ENCODE results near the gene SERINC3. TPM values are rescaled to one million over a fixed set of nuclear protein-coding genes. Genes with fewer than 3 reads are reported as not detected.

The SERINC3 gene
- total RNA-seq, 1 donor from 2014 or later = 42.9 TPM

- peaks cover 57% of the 10 kb centered on the region for H3K4me1 Mint-ChIP-seq
- H3K27ac Mint-ChIP-seq = peak overlapping the region; percentile 91
- H3K27me3 Mint-ChIP-seq (ENCODE audit: low read depth) = no peaks in the 10 kb centered on the region
- no peak overlapping the region for H3K4me3 Mint-ChIP-seq
- no peaks in the 10 kb centered on the region for H3K9me3 Mint-ChIP-seq
- TF ChIP-seq, protein P1, sequence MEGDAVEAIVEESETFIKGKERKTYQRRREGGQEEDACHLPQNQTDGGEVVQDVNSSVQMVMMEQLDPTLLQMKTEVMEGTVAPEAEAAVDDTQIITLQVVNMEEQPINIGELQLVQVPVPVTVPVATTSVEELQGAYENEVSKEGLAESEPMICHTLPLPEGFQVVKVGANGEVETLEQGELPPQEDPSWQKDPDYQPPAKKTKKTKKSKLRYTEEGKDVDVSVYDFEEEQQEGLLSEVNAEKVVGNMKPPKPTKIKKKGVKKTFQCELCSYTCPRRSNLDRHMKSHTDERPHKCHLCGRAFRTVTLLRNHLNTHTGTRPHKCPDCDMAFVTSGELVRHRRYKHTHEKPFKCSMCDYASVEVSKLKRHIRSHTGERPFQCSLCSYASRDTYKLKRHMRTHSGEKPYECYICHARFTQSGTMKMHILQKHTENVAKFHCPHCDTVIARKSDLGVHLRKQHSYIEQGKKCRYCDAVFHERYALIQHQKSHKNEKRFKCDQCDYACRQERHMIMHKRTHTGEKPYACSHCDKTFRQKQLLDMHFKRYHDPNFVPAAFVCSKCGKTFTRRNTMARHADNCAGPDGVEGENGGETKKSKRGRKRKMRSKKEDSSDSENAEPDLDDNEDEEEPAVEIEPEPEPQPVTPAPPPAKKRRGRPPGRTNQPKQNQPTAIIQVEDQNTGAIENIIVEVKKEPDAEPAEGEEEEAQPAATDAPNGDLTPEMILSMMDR (IDR thresholded peaks at IDR 0.05; ENCODE audit: unreplicated experiment) = no peak
- H3K36me3 Mint-ChIP-seq = no peaks in the 10 kb centered on the region
- DNase-seq (ENCODE audit: low spot score in 2 of 2, unreplicated experiment in 2 of 2) = no peak
Measured at GRCh38 chr20:44552568-44552949, 30.7 kb upstream of the SERINC3 start.

DNA sequence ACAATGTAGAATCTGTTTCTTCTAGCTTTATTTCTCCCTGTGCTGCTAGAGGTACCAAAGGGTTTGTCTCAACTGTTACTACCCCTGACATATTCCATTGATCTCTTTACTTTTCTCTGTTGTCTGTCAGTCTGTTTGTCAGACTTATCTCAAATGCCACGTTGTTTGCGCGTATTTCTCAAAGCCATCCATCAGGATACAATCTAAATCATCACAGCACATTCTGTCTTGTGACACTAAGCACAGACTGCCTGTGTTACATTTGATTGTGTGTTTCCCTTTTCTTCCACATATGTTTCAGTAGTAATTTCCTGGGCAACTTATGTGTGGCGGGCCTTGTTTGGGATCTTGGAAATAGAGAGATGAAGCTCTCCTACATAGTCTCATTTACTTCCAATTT, 30.2 kb upstream of the SERINC3 start:
- Mint-ChIP-seq H3K27me3 (ENCODE audit: low read depth) (no peaks in the 10 kb centered on the region), H3K27ac (peak overlapping the region; percentile 91), H3K4me1 (peaks cover 62% of the 10 kb centered on the region), H3K36me3 (no peaks in the 10 kb centered on the region), H3K9me3 (no peaks in the 10 kb centered on the region), H3K4me3 (no peak overlapping the region)
- TF ChIP-seq, protein P1 (IDR thresholded peaks at IDR 0.05; ENCODE audit: unreplicated experiment) = no peak
- no peak for DNase-seq (ENCODE audit: low spot score in 2 of 2, unreplicated experiment in 2 of 2)

- no peaks in the 10 kb centered on the region for H3K36me3 Mint-ChIP-seq
Measured at GRCh38 chr20:44549123-44549522, 27.3 kb upstream of the SERINC3 start.

DNA sequence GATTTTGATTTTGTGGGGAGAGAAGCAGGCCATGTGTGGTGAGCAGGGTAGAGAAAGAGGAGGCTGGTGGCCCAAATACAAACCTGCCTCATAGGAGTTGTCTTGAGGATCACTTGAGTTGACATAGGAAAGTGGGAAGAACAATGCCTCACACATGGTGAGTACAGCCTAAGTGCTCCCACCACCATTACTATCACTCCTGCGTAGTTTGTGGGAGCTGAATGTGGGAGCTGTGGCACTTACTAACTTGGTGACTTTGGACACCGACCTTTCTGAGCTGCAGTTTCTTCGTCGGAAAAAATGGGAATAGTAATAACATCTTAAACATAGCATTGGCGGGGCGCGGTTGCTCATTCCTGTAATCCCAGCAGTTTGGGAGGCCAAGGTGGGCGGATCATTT, 25.5 kb upstream of the SERINC3 start:
- peaks cover 56% of the 10 kb centered on the region for H3K4me1 Mint-ChIP-seq
- DNase-seq (ENCODE audit: low spot score in 2 of 2, unreplicated experiment in 2 of 2) = no peak
- H3K27me3 Mint-ChIP-seq (ENCODE audit: low read depth) = no peaks in the 10 kb centered on the region
- TF ChIP-seq, protein P1 (IDR thresholded peaks at IDR 0.05; ENCODE audit: unreplicated experiment) = no peak
- peak overlapping the region; percentile 99 for H3K27ac Mint-ChIP-seq
- no peaks in the 10 kb centered on the region for H3K36me3 Mint-ChIP-seq
- H3K9me3 Mint-ChIP-seq = no peaks in the 10 kb centered on the region
- no peak overlapping the region for H3K4me3 Mint-ChIP-seq

More at GRCh38 chr20:44549123-44549522, 27.3 kb upstream of the SERINC3 start:
- peak overlapping the region; percentile 99 for H3K27ac Mint-ChIP-seq
- no peaks in the 10 kb centered on the region for H3K27me3 Mint-ChIP-seq (ENCODE audit: low read depth)
- H3K4me1 Mint-ChIP-seq = peaks cover 60% of the 10 kb centered on the region
- peak overlapping the region; percentile 1 for H3K4me3 Mint-ChIP-seq
- H3K9me3 Mint-ChIP-seq = no peaks in the 10 kb centered on the region
- TF ChIP-seq, protein P1 (IDR thresholded peaks at IDR 0.05; ENCODE audit: unreplicated experiment) = no peak
- no peak for DNase-seq (ENCODE audit: low spot score in 2 of 2, unreplicated experiment in 2 of 2)

GRCh38 chr20:44544263-44544662, 22.4 kb upstream of the SERINC3 start:
- peak overlapping the region; percentile 47 for H3K27ac Mint-ChIP-seq
- no peaks in the 10 kb centered on the region for H3K27me3 Mint-ChIP-seq (ENCODE audit: low read depth)
- TF ChIP-seq, protein P1 (IDR thresholded peaks at IDR 0.05; ENCODE audit: unreplicated experiment) = no peak
- H3K4me3 Mint-ChIP-seq = no peak overlapping the region
- DNase-seq (ENCODE audit: low spot score in 2 of 2, unreplicated experiment in 2 of 2) = no peak
- H3K4me1 Mint-ChIP-seq = peaks cover 53% of the 10 kb centered on the region
- no peaks in the 10 kb centered on the region for H3K9me3 Mint-ChIP-seq
- H3K36me3 Mint-ChIP-seq = no peaks in the 10 kb centered on the region

- Mint-ChIP-seq H3K9me3 (no peaks in the 10 kb centered on the region), H3K4me1 (peaks cover 47% of the 10 kb centered on the region), H3K4me3 (no peak overlapping the region), H3K36me3 (no peaks in the 10 kb centered on the region), H3K27me3 (ENCODE audit: low read depth) (no peaks in the 10 kb centered on the region), H3K27ac (peak overlapping the region; percentile 34)
- DNase-seq (ENCODE audit: low spot score in 2 of 2, unreplicated experiment in 2 of 2) = no peak
- TF ChIP-seq, protein P1 (IDR thresholded peaks at IDR 0.05; ENCODE audit: unreplicated experiment) = no peak
Measured at GRCh38 chr20:44543358-44543757, 21.5 kb upstream of the SERINC3 start.

All from mesothelial cell of epicardium (in vitro differentiated cells).